Measurements from ENCODE around the gene PNMA8B. TPM values are rescaled to one million over a fixed set of nuclear protein-coding genes. Genes with fewer than 3 reads are reported as not detected.

PNMA8B gene
- total RNA-seq, 1 donor from 2014 or later: 2.1 TPM

- no peak for DNase-seq (ENCODE audit: low read depth)
- no peak overlapping the region for H3K4me3 ChIP-seq (ENCODE audit: low read depth, low read length)
- TF ChIP-seq, protein P1, sequence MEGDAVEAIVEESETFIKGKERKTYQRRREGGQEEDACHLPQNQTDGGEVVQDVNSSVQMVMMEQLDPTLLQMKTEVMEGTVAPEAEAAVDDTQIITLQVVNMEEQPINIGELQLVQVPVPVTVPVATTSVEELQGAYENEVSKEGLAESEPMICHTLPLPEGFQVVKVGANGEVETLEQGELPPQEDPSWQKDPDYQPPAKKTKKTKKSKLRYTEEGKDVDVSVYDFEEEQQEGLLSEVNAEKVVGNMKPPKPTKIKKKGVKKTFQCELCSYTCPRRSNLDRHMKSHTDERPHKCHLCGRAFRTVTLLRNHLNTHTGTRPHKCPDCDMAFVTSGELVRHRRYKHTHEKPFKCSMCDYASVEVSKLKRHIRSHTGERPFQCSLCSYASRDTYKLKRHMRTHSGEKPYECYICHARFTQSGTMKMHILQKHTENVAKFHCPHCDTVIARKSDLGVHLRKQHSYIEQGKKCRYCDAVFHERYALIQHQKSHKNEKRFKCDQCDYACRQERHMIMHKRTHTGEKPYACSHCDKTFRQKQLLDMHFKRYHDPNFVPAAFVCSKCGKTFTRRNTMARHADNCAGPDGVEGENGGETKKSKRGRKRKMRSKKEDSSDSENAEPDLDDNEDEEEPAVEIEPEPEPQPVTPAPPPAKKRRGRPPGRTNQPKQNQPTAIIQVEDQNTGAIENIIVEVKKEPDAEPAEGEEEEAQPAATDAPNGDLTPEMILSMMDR (IDR thresholded peaks at IDR 0.05; ENCODE audit: insufficient read depth, low read length, poor library complexity, severe bottlenecking): no peak
- peaks cover 43% of the 10 kb centered on the region for H3K27me3 ChIP-seq (ENCODE audit: control insufficient read depth, insufficient read depth, low read length)
- H3K36me3 ChIP-seq (ENCODE audit: control insufficient read depth, insufficient read depth, low read length): no peaks in the 10 kb centered on the region
These were observed 3.5 kb downstream of the PNMA8B start for GRCh38 chr19:46491975-46492682.

- DNase-seq (ENCODE audit: low read depth): no peak
- TF ChIP-seq, protein P1 (IDR thresholded peaks at IDR 0.05; ENCODE audit: insufficient read depth, low read length, poor library complexity, severe bottlenecking): no peak
- no peak overlapping the region for H3K4me3 ChIP-seq (ENCODE audit: low read depth, low read length)
- peaks cover 43% of the 10 kb centered on the region for H3K27me3 ChIP-seq (ENCODE audit: control insufficient read depth, insufficient read depth, low read length)
- H3K36me3 ChIP-seq (ENCODE audit: control insufficient read depth, insufficient read depth, low read length): no peaks in the 10 kb centered on the region
These were observed 4.9 kb downstream of the PNMA8B start for GRCh38 chr19:46490774-46491173.

- no peak for DNase-seq (ENCODE audit: low read depth)
These were observed 6.0 kb downstream of the PNMA8B start for GRCh38 chr19:46489445-46490272.

GRCh38 chr19:46488551-46488950 lies 7.1 kb downstream of the PNMA8B start:
- TF ChIP-seq, protein P1 (IDR thresholded peaks at IDR 0.05; ENCODE audit: insufficient read depth, low read length, poor library complexity, severe bottlenecking): no peak
- no peak overlapping the region for H3K4me3 ChIP-seq (ENCODE audit: low read depth, low read length)
- DNase-seq (ENCODE audit: low read depth): no peak
- no peaks in the 10 kb centered on the region for H3K36me3 ChIP-seq (ENCODE audit: control insufficient read depth, insufficient read depth, low read length)
- peaks cover 29% of the 10 kb centered on the region for H3K27me3 ChIP-seq (ENCODE audit: control insufficient read depth, insufficient read depth, low read length)

More at GRCh38 chr19:46489445-46490272, 6.0 kb downstream of the PNMA8B start:
- no peaks in the 10 kb centered on the region for H3K36me3 ChIP-seq (ENCODE audit: control insufficient read depth, insufficient read depth, low read length)
- H3K4me3 ChIP-seq (ENCODE audit: low read depth, low read length): no peak overlapping the region
- H3K27me3 ChIP-seq (ENCODE audit: control insufficient read depth, insufficient read depth, low read length): peaks cover 38% of the 10 kb centered on the region
- TF ChIP-seq, protein P1 (IDR thresholded peaks at IDR 0.05; ENCODE audit: insufficient read depth, low read length, poor library complexity, severe bottlenecking): peak; percentile 37

GRCh38 chr19:46487802-46488445 lies 7.7 kb downstream of the PNMA8B start:
- peak overlapping the region; percentile 32 for H3K4me3 ChIP-seq (ENCODE audit: low read depth, low read length)
- peaks cover 25% of the 10 kb centered on the region for H3K27me3 ChIP-seq (ENCODE audit: control insufficient read depth, insufficient read depth, low read length)
- H3K36me3 ChIP-seq (ENCODE audit: control insufficient read depth, insufficient read depth, low read length): no peaks in the 10 kb centered on the region
- TF ChIP-seq, protein P1 (IDR thresholded peaks at IDR 0.05; ENCODE audit: insufficient read depth, low read length, poor library complexity, severe bottlenecking): peak; percentile 96
- no peak for DNase-seq (ENCODE audit: low read depth)

Data from kidney epithelial cell (primary cell).